Glutamatergic neuron (in vitro differentiated cells): Measurements from ENCODE around the gene CDK2. TPM values are rescaled to one million over a fixed set of nuclear protein-coding genes. Genes with fewer than 3 reads are reported as not detected.
"Not testable (repeated sequence)": the region's sequence is repeated elsewhere in the genome, so short reads cannot be mapped to it uniquely, and the experiment has no call there.

ENCODE experiments used
- DNase-seq: peaks from one replicate; pipeline ENCODE4 v3.0.0; 2022
- H3K27ac Mint-ChIP-seq: one replicate; pipeline ENCODE4 v1.8.0; 2020; ENCODE audit warnings: mild to moderate bottlenecking, mixed read lengths, inconsistent platforms; ENCODE audit not compliant: unreplicated experiment
- H3K27me3 Mint-ChIP-seq: one replicate; pipeline ENCODE4 v1.8.0; 2020; ENCODE audit warnings: mild to moderate bottlenecking, moderate library complexity, mixed read lengths, inconsistent platforms; ENCODE audit not compliant: unreplicated experiment
- H3K36me3 Mint-ChIP-seq: one replicate; pipeline ENCODE4 v1.8.0; 2020; ENCODE audit warnings: mild to moderate bottlenecking, mixed read lengths, inconsistent platforms; ENCODE audit not compliant: unreplicated experiment
- H3K4me1 Mint-ChIP-seq: one replicate; pipeline ENCODE4 v1.8.0; 2020; ENCODE audit warnings: mild to moderate bottlenecking, low read depth, mixed read lengths, inconsistent platforms; ENCODE audit not compliant: unreplicated experiment
- H3K4me3 Mint-ChIP-seq: one replicate; pipeline ENCODE4 v1.8.0; 2020; ENCODE audit warnings: mild to moderate bottlenecking, mixed read lengths, inconsistent platforms; ENCODE audit not compliant: unreplicated experiment
- H3K9me3 Mint-ChIP-seq: one replicate; pipeline ENCODE4 v1.8.0; 2020; ENCODE audit warnings: mild to moderate bottlenecking, moderate library complexity, mixed read lengths, inconsistent platforms; ENCODE audit not compliant: unreplicated experiment
- total RNA-seq: library from RNA; stranded (reverse); fragmentation: NEBNext Ultra II Directional; extraction: Animal tissue kit (Norgen Biotek cat#: 25700); gene quantifications from one replicate; pipeline ENCODE4 v1.2.1, GENCODE V29; 2021; ENCODE audit not compliant: unreplicated experiment
- TF ChIP-seq, protein P1 (sequence below): fragments of 200-600 bp; sonication (generic); IDR thresholded peaks from one replicate; pipeline ENCODE4 v1.5.0; 2021; ENCODE audit not compliant: partially characterized antibody, unreplicated experiment

CDK2 gene
- total RNA-seq, 1 donor from 2014 or later, result 20.5 TPM

- peaks cover 11% of the 10 kb centered on the region for H3K9me3 Mint-ChIP-seq
- H3K27ac Mint-ChIP-seq, result peak within 1 kb of the TSS; percentile 87
- peak within 1 kb of the TSS; percentile 96 for H3K4me3 Mint-ChIP-seq
- no peaks in the 10 kb centered on the region for H3K27me3 Mint-ChIP-seq
- TF ChIP-seq, protein P1, sequence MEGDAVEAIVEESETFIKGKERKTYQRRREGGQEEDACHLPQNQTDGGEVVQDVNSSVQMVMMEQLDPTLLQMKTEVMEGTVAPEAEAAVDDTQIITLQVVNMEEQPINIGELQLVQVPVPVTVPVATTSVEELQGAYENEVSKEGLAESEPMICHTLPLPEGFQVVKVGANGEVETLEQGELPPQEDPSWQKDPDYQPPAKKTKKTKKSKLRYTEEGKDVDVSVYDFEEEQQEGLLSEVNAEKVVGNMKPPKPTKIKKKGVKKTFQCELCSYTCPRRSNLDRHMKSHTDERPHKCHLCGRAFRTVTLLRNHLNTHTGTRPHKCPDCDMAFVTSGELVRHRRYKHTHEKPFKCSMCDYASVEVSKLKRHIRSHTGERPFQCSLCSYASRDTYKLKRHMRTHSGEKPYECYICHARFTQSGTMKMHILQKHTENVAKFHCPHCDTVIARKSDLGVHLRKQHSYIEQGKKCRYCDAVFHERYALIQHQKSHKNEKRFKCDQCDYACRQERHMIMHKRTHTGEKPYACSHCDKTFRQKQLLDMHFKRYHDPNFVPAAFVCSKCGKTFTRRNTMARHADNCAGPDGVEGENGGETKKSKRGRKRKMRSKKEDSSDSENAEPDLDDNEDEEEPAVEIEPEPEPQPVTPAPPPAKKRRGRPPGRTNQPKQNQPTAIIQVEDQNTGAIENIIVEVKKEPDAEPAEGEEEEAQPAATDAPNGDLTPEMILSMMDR, result no peak
- H3K36me3 Mint-ChIP-seq, result no peaks in the 10 kb centered on the region
- DNase-seq, result peak; percentile 95
- no peaks in the 10 kb centered on the region for H3K4me1 Mint-ChIP-seq
These were observed 30.3 kb downstream of the CDK2 start, which contains the start of gene SUOX for GRCh38 chr12:55996715-55997534. SUOX (plus strand) TSS chr12:55997276; CDS start chr12:56002222, 4,946 bp downstream.

DNA sequence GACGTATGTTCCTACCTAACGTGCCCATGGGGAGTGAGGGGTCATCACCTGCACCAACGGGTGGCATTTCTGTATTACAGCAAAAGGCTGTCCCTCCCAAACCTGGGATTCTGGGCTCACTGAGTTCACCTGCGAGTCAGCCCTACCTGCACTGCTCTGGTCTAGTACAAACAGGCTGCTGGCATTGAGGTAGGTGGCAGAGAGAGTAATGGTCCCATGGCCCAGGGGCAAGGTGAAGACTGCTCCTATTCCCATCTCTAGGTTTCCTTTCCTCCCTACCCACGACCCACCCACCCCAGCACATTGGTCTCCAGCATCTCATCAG, 30.9 kb downstream of the CDK2 start:
- Mint-ChIP-seq H3K27ac (peak overlapping the region; percentile 87), H3K36me3 (no peaks in the 10 kb centered on the region), H3K27me3 (no peaks in the 10 kb centered on the region), H3K4me1 (no peaks in the 10 kb centered on the region), H3K9me3 (peaks cover 11% of the 10 kb centered on the region), H3K4me3 (peak overlapping the region; percentile 96)
- no peak for DNase-seq
- TF ChIP-seq, protein P1, result no peak

- peaks cover 11% of the 10 kb centered on the region for H3K9me3 Mint-ChIP-seq
- H3K4me3 Mint-ChIP-seq, result peak overlapping the region; percentile 42
- H3K27ac Mint-ChIP-seq, result peak overlapping the region; percentile 12
- not testable (repeated sequence) for H3K36me3 Mint-ChIP-seq, H3K4me1 Mint-ChIP-seq, H3K27me3 Mint-ChIP-seq, DNase-seq
These were observed 32.9 kb downstream of the CDK2 start for GRCh38 chr12:55999522-55999921.

DNA sequence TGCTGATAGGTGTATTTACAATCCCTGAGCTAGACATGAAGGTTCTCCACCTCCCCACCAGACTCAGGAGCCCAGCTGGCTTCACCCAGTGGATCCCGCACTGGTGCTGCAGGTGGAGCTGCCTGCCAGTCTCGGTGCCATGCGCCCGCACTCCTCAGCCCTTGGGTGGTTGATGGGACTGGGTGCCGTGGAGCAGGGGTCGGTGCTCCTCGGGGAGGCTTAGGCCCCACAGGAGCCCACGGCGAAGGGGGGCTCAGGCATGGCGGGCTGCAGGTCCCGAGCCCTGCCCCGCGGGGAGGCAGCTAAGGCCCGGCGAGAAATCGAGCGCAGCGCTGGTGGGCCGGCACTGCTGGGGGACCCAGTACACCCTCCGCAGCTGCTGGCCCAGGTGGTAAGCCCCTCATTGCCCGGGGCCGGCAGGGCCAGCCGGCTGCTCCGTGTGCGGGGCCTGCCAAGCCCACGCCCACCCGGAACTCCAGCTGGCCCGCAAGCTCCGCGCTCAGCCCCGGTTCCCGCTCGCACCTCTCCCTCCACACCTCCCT, 33.4 kb downstream of the CDK2 start:
- H3K36me3 Mint-ChIP-seq, result not testable (repeated sequence)

GRCh38 chr12:56001487-56002100, 35.0 kb downstream of the CDK2 start:
- Mint-ChIP-seq H3K27me3 (peaks cover 3% of the 10 kb centered on the region), H3K9me3 (peaks cover 6% of the 10 kb centered on the region), H3K4me1 (no peaks in the 10 kb centered on the region), H3K27ac (no peak overlapping the region), H3K36me3 (no peaks in the 10 kb centered on the region), H3K4me3 (no peak overlapping the region)
- TF ChIP-seq, protein P1, result no peak
- DNase-seq, result no peak

More for the DNA sequence above, 33.4 kb downstream of the CDK2 start:
- H3K9me3 Mint-ChIP-seq, result peaks cover 11% of the 10 kb centered on the region
- not testable (repeated sequence) for H3K4me1 Mint-ChIP-seq, H3K4me3 Mint-ChIP-seq, H3K27me3 Mint-ChIP-seq, DNase-seq, H3K27ac Mint-ChIP-seq

DNA sequence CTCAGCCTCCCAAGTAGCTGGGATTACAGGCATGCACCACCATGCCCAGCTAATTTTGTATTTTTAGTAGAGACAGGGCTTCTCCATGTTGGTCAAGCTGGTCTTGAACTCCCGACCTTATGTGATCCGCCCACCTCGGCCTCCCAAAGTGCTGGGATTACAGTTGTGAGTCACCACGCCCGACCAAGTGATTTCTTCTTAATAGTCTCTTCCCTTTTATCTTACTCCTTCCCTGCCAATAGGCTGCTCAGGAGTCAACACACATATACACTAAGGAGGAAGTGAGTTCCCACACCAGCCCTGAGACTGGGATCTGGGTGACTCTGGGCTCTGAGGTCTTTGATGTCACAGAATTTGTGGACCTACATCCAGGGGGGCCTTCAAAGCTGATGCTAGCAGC, 36.7 kb downstream of the CDK2 start:
- H3K9me3 Mint-ChIP-seq, H3K4me1 Mint-ChIP-seq, H3K4me3 Mint-ChIP-seq, H3K36me3 Mint-ChIP-seq, H3K27ac Mint-ChIP-seq, H3K27me3 Mint-ChIP-seq, DNase-seq: not testable (repeated sequence)
